ENCODE data around the gene EPHA1.

The EPHA1 gene

DNA sequence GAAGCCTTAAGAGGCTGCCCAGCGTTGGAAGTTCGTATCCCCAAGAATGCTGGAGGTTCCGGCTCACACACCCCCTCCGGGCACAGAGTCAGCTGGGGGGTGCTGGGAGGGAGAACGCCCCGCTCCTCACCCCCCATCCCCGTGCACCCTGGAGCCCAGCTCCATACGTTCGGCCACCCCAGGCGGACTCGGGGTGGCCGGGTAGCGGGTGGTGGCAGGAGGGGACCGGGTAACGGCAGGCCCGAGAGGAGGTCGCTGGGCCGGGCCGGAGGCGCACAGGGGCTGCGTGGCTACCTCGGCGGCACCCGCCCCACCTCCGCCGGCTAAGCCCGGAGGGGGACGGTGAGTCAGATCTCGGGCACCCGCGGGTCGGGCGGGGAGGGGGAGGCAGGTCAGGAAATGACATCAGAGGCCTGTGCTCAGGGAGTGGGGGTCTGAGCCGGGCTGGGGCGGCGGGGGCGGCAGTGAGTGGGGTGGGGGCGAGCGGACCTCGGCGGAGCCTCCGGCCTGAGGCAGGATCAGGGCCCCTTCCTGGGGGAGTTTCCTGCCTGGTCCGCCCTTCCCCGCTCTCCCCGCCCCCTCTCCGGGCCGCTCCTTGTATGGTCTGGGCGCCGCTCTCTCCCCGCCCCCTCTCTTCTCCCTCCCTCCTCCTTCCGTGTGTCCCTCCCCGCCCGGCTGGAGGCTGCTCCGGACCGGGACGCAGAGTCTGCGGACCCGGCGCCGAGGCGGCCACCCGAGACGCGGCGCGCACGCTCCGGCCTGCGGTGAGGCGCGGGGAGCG lies 27.8 kb downstream of the EPHA1 start, which contains the start of gene ZYX:
TSS of gene ZYX (plus strand) at position 700 of the 781 bp plus-strand sequence. CDS start 227 bp downstream, outside the sequence.
- TF ChIP-seq, protein P1, sequence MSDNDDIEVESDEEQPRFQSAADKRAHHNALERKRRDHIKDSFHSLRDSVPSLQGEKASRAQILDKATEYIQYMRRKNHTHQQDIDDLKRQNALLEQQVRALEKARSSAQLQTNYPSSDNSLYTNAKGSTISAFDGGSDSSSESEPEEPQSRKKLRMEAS (IDR thresholded peaks at IDR 0.05), result peak; percentile 39; the same call in 1 of the 2 replicates
- TF ChIP-seq EGR1 (IDR thresholded peaks at IDR 0.05), result peak; percentile 59; the same call in 1 of the 2 replicates
- no peak for TF ChIP-seq CEBPB (IDR thresholded peaks at IDR 0.05)
- no peak for TF ChIP-seq FOXM1 (IDR thresholded peaks at IDR 0.05; ENCODE audit: borderline replicate concordance, low read depth)
- TF ChIP-seq RAD21 (IDR thresholded peaks at IDR 0.05; ENCODE audit: low read depth), result no peak
- TF ChIP-seq NFIC (IDR thresholded peaks at IDR 0.05), result no peak
- no peak; the same call in 1 of the 2 replicates for TF ChIP-seq TCF12 (IDR thresholded peaks at IDR 0.05; ENCODE audit: low read depth)
- TF ChIP-seq TAF1 (IDR thresholded peaks at IDR 0.05; ENCODE audit: low read depth), result no peak; the same call in none of the 2 replicates
- no peak for TF ChIP-seq TEAD4 (IDR thresholded peaks at IDR 0.05)
- TF ChIP-seq, protein P2, sequence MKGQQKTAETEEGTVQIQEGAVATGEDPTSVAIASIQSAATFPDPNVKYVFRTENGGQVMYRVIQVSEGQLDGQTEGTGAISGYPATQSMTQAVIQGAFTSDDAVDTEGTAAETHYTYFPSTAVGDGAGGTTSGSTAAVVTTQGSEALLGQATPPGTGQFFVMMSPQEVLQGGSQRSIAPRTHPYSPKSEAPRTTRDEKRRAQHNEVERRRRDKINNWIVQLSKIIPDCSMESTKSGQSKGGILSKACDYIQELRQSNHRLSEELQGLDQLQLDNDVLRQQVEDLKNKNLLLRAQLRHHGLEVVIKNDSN (IDR thresholded peaks at IDR 0.05), result no peak
- TF ChIP-seq, protein P3, sequence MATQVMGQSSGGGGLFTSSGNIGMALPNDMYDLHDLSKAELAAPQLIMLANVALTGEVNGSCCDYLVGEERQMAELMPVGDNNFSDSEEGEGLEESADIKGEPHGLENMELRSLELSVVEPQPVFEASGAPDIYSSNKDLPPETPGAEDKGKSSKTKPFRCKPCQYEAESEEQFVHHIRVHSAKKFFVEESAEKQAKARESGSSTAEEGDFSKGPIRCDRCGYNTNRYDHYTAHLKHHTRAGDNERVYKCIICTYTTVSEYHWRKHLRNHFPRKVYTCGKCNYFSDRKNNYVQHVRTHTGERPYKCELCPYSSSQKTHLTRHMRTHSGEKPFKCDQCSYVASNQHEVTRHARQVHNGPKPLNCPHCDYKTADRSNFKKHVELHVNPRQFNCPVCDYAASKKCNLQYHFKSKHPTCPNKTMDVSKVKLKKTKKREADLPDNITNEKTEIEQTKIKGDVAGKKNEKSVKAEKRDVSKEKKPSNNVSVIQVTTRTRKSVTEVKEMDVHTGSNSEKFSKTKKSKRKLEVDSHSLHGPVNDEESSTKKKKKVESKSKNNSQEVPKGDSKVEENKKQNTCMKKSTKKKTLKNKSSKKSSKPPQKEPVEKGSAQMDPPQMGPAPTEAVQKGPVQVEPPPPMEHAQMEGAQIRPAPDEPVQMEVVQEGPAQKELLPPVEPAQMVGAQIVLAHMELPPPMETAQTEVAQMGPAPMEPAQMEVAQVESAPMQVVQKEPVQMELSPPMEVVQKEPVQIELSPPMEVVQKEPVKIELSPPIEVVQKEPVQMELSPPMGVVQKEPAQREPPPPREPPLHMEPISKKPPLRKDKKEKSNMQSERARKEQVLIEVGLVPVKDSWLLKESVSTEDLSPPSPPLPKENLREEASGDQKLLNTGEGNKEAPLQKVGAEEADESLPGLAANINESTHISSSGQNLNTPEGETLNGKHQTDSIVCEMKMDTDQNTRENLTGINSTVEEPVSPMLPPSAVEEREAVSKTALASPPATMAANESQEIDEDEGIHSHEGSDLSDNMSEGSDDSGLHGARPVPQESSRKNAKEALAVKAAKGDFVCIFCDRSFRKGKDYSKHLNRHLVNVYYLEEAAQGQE (IDR thresholded peaks at IDR 0.05; ENCODE audit: low read depth), result no peak
- peak; percentile 69; the same call in 1 of the 2 replicates for TF ChIP-seq ZBTB7A (IDR thresholded peaks at IDR 0.05; ENCODE audit: low read depth)
- peak; percentile 9; the same call in 1 of the 2 replicates for TF ChIP-seq YY1 (IDR thresholded peaks at IDR 0.05; ENCODE audit: low read depth)
- peak; percentile 29; the same call in 1 of the 2 replicates for TF ChIP-seq CREB1 (IDR thresholded peaks at IDR 0.05; ENCODE audit: low read depth)
- TF ChIP-seq EP300 (IDR thresholded peaks at IDR 0.05; ENCODE audit: borderline replicate concordance), result no peak

DNA sequence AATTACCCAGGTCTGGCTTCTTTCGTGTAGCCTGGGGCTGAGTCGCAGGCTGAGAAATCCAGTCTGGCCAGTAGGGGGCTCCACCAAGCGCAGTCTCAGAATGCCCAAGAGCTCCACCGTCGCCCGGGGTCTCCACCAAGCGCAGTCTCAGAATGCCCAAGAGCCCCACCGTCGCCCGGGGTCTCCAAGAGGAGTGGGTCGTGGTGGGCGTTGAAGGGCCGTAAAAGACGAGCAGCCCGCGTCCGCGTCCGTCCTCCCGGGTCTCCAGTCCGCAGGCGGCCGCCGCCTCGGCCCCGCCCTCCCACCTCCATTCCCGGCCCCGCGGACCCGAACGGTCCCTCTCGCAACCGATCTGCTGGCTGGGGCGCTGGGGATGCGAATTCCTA lies 28.4 kb downstream of the EPHA1 start:
- TF ChIP-seq FOXM1 (IDR thresholded peaks at IDR 0.05; ENCODE audit: borderline replicate concordance, low read depth) (no peak), RAD21 (IDR thresholded peaks at IDR 0.05; ENCODE audit: low read depth) (peak; percentile 20; the same call in 1 of the 2 replicates), YY1 (IDR thresholded peaks at IDR 0.05; ENCODE audit: low read depth) (no peak), TCF12 (IDR thresholded peaks at IDR 0.05; ENCODE audit: low read depth) (no peak), EGR1 (IDR thresholded peaks at IDR 0.05) (no peak), EP300 (IDR thresholded peaks at IDR 0.05; ENCODE audit: borderline replicate concordance) (no peak), TEAD4 (IDR thresholded peaks at IDR 0.05) (no peak), NFIC (IDR thresholded peaks at IDR 0.05) (no peak), ZBTB7A (IDR thresholded peaks at IDR 0.05; ENCODE audit: low read depth) (peak; percentile 67; the same call in 1 of the 2 replicates)
- TF ChIP-seq, protein P1 (IDR thresholded peaks at IDR 0.05), result no peak

DNA sequence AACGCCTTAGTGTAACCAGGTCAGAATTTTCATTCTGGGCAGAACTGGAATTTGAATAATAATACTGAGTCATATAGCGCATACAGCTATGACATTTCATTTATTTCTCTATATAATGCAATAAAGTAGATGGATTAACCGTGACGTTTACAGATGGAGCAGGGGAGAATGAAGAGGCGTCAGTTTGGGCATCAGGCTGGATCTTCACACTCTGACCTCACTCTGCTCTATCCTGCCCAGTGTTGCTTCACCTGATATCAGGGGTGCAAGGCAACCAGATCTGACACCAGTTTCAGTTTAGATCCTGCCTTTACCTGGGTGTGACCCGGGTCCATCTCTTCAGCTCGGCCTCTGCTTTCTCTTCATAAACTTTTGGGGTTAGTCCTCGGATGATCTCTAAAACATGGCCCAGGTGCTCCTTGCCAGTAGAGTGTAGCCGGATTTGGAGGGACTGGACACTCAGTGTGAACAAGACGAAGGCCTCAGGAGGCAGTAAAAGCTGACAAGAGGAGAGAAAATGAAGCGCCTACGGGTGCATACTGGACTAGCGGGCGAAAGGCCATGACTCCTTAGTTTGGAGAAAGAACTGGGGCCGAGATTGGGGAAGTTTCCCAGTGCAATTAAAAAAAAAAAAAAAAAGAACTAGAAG lies 28.9 kb downstream of the EPHA1 start:
- TF ChIP-seq, protein P3 (IDR thresholded peaks at IDR 0.05; ENCODE audit: low read depth), result no peak
- TF ChIP-seq CEBPB (IDR thresholded peaks at IDR 0.05) (no peak), ZBTB7A (IDR thresholded peaks at IDR 0.05; ENCODE audit: low read depth) (no peak), EP300 (IDR thresholded peaks at IDR 0.05; ENCODE audit: borderline replicate concordance) (no peak), TAF1 (IDR thresholded peaks at IDR 0.05; ENCODE audit: low read depth) (no peak)
- TF ChIP-seq, protein P1 (IDR thresholded peaks at IDR 0.05), result no peak

DNA sequence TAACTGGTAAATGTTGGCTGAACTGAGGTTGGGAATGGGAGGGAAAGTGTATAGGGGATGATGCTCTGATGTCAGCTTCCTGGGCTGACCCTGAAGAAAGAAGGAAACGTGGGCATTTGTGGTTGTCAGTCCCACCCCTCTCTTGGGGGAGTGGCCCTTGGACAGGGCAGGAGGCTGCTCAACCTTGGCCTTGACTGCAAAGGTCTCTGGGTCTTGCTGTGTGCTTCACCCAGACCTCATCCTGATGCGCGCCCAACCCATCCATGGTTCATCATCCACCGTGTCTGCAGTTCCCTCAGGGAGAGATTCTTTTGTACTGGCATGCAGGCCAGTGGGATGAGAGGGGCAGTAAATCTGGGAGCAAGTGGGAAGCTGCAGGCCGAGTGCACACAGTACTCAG lies 32.3 kb downstream of the EPHA1 start:
- TF ChIP-seq EP300 (IDR thresholded peaks at IDR 0.05; ENCODE audit: borderline replicate concordance), result no peak
- TF ChIP-seq TCF12 (IDR thresholded peaks at IDR 0.05; ENCODE audit: low read depth), result no peak
- TF ChIP-seq YY1 (IDR thresholded peaks at IDR 0.05; ENCODE audit: low read depth), result no peak
- TF ChIP-seq, protein P2 (IDR thresholded peaks at IDR 0.05), result no peak
- no peak for TF ChIP-seq EGR1 (IDR thresholded peaks at IDR 0.05)
- TF ChIP-seq, protein P3 (IDR thresholded peaks at IDR 0.05; ENCODE audit: low read depth), result no peak
- TF ChIP-seq, protein P1 (IDR thresholded peaks at IDR 0.05), result no peak
- no peak for TF ChIP-seq RAD21 (IDR thresholded peaks at IDR 0.05; ENCODE audit: low read depth)
- no peak for TF ChIP-seq CEBPB (IDR thresholded peaks at IDR 0.05)
- TF ChIP-seq CREB1 (IDR thresholded peaks at IDR 0.05; ENCODE audit: low read depth), result no peak
- TF ChIP-seq TAF1 (IDR thresholded peaks at IDR 0.05; ENCODE audit: low read depth), result no peak
- TF ChIP-seq FOXM1 (IDR thresholded peaks at IDR 0.05; ENCODE audit: borderline replicate concordance, low read depth), result no peak
- TF ChIP-seq NFIC (IDR thresholded peaks at IDR 0.05), result no peak
- no peak for TF ChIP-seq ZBTB7A (IDR thresholded peaks at IDR 0.05; ENCODE audit: low read depth)
- TF ChIP-seq TEAD4 (IDR thresholded peaks at IDR 0.05), result no peak

Data from Ishikawa (cell line).